HepG2 (cell line): ENCODE measurements around the gene PRSS22. TPM values are rescaled to one million over a fixed set of nuclear protein-coding genes. Genes with fewer than 3 reads are reported as not detected.
A peak's percentile ranks its signal among the peaks of the same experiment; 100 is the strongest.

Experiments used
- FOXO1 ChIP-seq: sonication (generic); formaldehyde crosslinking; IDR thresholded peaks from 2 replicates; pipeline ENCODE4 v1.4.0; 2020; ENCODE audit warnings: missing genetic modification reagents
- GMEB2 ChIP-seq: IDR thresholded peaks from 2 replicates; pipeline ENCODE4 v1.6.1; 2016; ENCODE audit warnings: missing biosample characterization, missing genetic modification reagents, low read depth
- MED8 ChIP-seq: sonication (generic); formaldehyde crosslinking; IDR thresholded peaks from 2 replicates; pipeline ENCODE4 v1.8.1; 2023; ENCODE audit warnings: mild to moderate bottlenecking, missing genetic modification reagents; ENCODE audit not compliant: insufficient replicate concordance
- PAX8 ChIP-seq: sonication (generic); formaldehyde crosslinking; IDR thresholded peaks from 2 replicates; pipeline ENCODE4 v1.8.0; 2022; ENCODE audit warnings: mild to moderate bottlenecking, missing genetic modification reagents, borderline replicate concordance
- ZFP62 ChIP-seq: sonication (generic); formaldehyde crosslinking; IDR thresholded peaks from 2 replicates; pipeline ENCODE4 v1.4.0; 2020; ENCODE audit warnings: missing genetic modification reagents
- ZFP82 ChIP-seq: sonication (generic); formaldehyde crosslinking; IDR thresholded peaks from 2 replicates; pipeline ENCODE4 v1.5.1; 2020; ENCODE audit warnings: mild to moderate bottlenecking, missing genetic modification reagents, borderline replicate concordance
- ZNF383 ChIP-seq: sonication (generic); formaldehyde crosslinking; IDR thresholded peaks from 2 replicates; pipeline ENCODE4 v1.4.0; 2020; ENCODE audit warnings: missing genetic modification reagents, mild to moderate bottlenecking, borderline replicate concordance
- polyA plus RNA-seq, 8 experiments: library from polyadenylated mRNA; depleted of rRNA in 3 of 8; stranded (reverse) in 7 of 8; unstranded in 1 of 8; fragments of >200 nt; fragmentation: Illumina TruSeq in 4 of 8; extraction: Trizol in 4 of 8; gene quantifications; 2 replicates each; pipeline versions ENCODE4 v1.2.1 to v1.2.3, GENCODE V29; 2011 to 2016; ENCODE audit warnings: low read depth in 4 of 8, missing spikeins in 1 of 8, mixed read lengths in 1 of 8; ENCODE audit not compliant: insufficient read depth in 1 of 8
- total RNA-seq, 5 experiments: library from RNA; depleted of rRNA; stranded (reverse); fragments of >200 nt; fragmentation: Illumina TruSeq; extraction: Trizol; gene quantifications; 2 replicates each; pipeline ENCODE4 v1.2.3, GENCODE V29; 2016; ENCODE audit warnings: low read depth in 1 of 5
- TF ChIP-seq, protein P1 (sequence below): sonication (generic); formaldehyde crosslinking; IDR thresholded peaks from 2 replicates; pipeline ENCODE4 v1.4.0; 2020; ENCODE audit warnings: missing genetic modification reagents
- TF ChIP-seq, protein P2 (sequence below): sonication (generic); formaldehyde crosslinking; IDR thresholded peaks from 2 replicates; pipeline ENCODE4 v1.4.0; 2020; ENCODE audit warnings: missing genetic modification reagents, borderline replicate concordance
- TF ChIP-seq, protein P3 (sequence below), 2 experiments: sonication (generic) in 1 of 2; formaldehyde crosslinking in 1 of 2; IDR thresholded peaks; 2 replicates each; pipeline versions ENCODE4 v1.4.0 to v1.6.1; 2016 to 2020; ENCODE audit warnings: borderline replicate concordance in 1 of 2, low read depth in 1 of 2, mild to moderate bottlenecking in 1 of 2, missing genetic modification reagents in 1 of 2

Gene PRSS22
- total and polyA plus RNA-seq, 2 of the 13 experiments (the other 11 are each of a cell fraction or from before 2014, with no cell fraction given) = 0.24 to 0.32 TPM

DNA sequence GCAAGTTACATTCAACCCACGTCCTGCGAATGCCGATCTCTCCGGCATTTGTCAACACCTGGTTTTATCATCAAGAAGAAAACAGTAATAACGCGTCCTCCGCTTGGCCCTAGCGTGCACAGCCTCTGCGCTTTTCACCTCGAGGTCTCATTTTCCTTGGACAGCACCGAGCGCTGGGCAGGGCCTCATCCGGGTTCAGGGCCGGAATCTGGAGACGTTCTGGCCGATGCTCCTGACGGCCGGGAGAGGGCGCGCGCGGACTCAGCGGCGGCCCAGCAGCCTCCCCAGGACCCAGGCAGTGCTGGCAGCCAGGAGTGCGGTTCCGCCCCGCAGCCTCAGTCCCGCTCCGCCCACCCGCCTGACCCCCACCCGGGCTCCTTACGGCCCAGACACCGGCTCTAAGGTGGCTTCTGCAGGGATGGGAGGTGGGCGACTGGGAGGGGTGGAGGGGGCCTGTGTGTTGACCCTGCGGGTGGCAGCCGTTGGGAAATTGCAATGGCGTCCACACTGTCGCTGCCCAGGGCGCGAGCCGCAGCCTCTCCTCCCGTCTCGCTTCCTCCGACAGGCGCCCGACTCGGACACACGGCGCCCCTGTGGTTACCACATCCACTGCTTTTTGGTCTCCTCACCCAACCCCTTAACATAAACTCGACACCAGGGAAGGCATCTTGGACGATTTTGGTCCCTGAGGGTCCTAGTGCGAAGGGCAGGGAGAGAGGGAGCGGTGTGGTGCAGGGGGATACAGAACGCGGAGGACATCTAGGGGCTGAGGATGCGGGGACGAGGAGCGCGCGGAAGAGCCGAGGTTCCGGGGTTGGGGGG, 46.3 kb upstream of the PRSS22 start (continued):
- TF ChIP-seq ZFP82 (CRISPR knock-in tag) = no peak; the same call in 1 of the 2 replicates
- TF ChIP-seq ZFP62 (CRISPR knock-in tag) = no peak
- no peak for TF ChIP-seq GMEB2
- peak; percentile 46; the same call in 1 of the 2 replicates for TF ChIP-seq ZNF383 (CRISPR knock-in tag)
- TF ChIP-seq, protein P1, sequence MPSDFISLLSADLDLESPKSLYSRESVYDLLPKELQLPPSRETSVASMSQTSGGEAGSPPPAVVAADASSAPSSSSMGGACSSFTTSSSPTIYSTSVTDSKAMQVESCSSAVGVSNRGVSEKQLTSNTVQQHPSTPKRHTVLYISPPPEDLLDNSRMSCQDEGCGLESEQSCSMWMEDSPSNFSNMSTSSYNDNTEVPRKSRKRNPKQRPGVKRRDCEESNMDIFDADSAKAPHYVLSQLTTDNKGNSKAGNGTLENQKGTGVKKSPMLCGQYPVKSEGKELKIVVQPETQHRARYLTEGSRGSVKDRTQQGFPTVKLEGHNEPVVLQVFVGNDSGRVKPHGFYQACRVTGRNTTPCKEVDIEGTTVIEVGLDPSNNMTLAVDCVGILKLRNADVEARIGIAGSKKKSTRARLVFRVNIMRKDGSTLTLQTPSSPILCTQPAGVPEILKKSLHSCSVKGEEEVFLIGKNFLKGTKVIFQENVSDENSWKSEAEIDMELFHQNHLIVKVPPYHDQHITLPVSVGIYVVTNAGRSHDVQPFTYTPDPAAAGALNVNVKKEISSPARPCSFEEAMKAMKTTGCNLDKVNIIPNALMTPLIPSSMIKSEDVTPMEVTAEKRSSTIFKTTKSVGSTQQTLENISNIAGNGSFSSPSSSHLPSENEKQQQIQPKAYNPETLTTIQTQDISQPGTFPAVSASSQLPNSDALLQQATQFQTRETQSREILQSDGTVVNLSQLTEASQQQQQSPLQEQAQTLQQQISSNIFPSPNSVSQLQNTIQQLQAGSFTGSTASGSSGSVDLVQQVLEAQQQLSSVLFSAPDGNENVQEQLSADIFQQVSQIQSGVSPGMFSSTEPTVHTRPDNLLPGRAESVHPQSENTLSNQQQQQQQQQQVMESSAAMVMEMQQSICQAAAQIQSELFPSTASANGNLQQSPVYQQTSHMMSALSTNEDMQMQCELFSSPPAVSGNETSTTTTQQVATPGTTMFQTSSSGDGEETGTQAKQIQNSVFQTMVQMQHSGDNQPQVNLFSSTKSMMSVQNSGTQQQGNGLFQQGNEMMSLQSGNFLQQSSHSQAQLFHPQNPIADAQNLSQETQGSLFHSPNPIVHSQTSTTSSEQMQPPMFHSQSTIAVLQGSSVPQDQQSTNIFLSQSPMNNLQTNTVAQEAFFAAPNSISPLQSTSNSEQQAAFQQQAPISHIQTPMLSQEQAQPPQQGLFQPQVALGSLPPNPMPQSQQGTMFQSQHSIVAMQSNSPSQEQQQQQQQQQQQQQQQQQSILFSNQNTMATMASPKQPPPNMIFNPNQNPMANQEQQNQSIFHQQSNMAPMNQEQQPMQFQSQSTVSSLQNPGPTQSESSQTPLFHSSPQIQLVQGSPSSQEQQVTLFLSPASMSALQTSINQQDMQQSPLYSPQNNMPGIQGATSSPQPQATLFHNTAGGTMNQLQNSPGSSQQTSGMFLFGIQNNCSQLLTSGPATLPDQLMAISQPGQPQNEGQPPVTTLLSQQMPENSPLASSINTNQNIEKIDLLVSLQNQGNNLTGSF (CRISPR knock-in tag) = no peak
- 0 out of 2 replicates have a peak, but pooled peaks have one; percentile 35 for TF ChIP-seq PAX8 (CRISPR knock-in tag)
- TF ChIP-seq, protein P2, sequence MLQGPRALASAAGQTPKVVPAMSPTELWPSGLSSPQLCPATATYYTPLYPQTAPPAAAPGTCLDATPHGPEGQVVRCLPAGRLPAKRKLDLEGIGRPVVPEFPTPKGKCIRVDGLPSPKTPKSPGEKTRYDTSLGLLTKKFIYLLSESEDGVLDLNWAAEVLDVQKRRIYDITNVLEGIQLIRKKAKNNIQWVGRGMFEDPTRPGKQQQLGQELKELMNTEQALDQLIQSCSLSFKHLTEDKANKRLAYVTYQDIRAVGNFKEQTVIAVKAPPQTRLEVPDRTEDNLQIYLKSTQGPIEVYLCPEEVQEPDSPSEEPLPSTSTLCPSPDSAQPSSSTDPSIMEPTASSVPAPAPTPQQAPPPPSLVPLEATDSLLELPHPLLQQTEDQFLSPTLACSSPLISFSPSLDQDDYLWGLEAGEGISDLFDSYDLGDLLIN (CRISPR knock-in tag) = no peak; the same call in 1 of the 2 replicates
- TF ChIP-seq, protein P3, sequence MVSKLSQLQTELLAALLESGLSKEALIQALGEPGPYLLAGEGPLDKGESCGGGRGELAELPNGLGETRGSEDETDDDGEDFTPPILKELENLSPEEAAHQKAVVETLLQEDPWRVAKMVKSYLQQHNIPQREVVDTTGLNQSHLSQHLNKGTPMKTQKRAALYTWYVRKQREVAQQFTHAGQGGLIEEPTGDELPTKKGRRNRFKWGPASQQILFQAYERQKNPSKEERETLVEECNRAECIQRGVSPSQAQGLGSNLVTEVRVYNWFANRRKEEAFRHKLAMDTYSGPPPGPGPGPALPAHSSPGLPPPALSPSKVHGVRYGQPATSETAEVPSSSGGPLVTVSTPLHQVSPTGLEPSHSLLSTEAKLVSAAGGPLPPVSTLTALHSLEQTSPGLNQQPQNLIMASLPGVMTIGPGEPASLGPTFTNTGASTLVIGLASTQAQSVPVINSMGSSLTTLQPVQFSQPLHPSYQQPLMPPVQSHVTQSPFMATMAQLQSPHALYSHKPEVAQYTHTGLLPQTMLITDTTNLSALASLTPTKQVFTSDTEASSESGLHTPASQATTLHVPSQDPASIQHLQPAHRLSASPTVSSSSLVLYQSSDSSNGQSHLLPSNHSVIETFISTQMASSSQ (IDR thresholded peaks at IDR 0.05; ENCODE audit: low read depth) = no peak
- TF ChIP-seq, protein P3 (CRISPR knock-in tag; IDR thresholded peaks at IDR 0.05; ENCODE audit: borderline replicate concordance) = peak; percentile 42; the same call in 1 of the 2 replicates
- peak; percentile 42 for TF ChIP-seq MED8 (CRISPR knock-in tag)
- TF ChIP-seq FOXO1 (CRISPR knock-in tag) = no peak
